SK-N-SH (cell line): ENCODE measurements around the gene RAB42. TPM values are rescaled to one million over a fixed set of nuclear protein-coding genes. Genes with fewer than 3 reads are reported as not detected.

ENCODE experiments used
- CTCF ChIA-PET: fragments of 300-600, 350-600 bp; formaldehyde crosslinking; extraction: SDS; loops from one replicate; lab custom pipeline; 2021; lab: Yijun Ruan, JAX
- POLR2A ChIA-PET: fragments of 350-600 bp; sonication (Branson Sonifier 250); formaldehyde crosslinking; extraction: SDS; loops from one replicate; lab custom pipeline; 2020; ENCODE audit warnings: antibody characterized with exemption, inconsistent platforms; lab: Yijun Ruan, JAX
- DNase-seq: peaks from one replicate; pipeline ENCODE4 v3.0.0; 2012
- H2AFZ ChIP-seq: fragments of 200-600 bp; sonication (generic); 2 replicates; pipeline ENCODE4 v1.8.1; 2016; ENCODE audit warnings: antibody characterized with exemption, mild to moderate bottlenecking, low read depth
- H3F3A ChIP-seq: fragments of 200-600 bp; sonication (generic); replicated peaks from 2 replicates; pipeline ENCODE3; 2016; ENCODE audit warnings: antibody characterized with exemption, mild to moderate bottlenecking; ENCODE audit not compliant: insufficient read depth
- H3K27ac ChIP-seq, 2 experiments: fragments of 200-500 bp in 1 of 2; fragments of 200-600 bp in 1 of 2; sonication (Bioruptor generic) in 1 of 2; sonication (generic), shearing (Covaris generic) in 1 of 2; 2 replicates each; pipeline versions ENCODE4 v1.5.1 to v1.6.1; 2014 to 2016; ENCODE audit warnings: low read depth in 2 of 2, inconsistent platforms in 1 of 2, low read length in 1 of 2, mild to moderate bottlenecking in 1 of 2, mixed read lengths in 1 of 2
- H3K27me3 ChIP-seq: fragments of 200-600 bp; sonication (generic), shearing (Covaris generic); 2 replicates; pipeline ENCODE4 v1.6.1; 2016; ENCODE audit warnings: mixed run types; ENCODE audit not compliant: insufficient read depth
- H3K36me3 ChIP-seq, 2 experiments: fragments of 200-500 bp in 1 of 2; fragments of 200-600 bp in 1 of 2; sonication (Bioruptor generic) in 1 of 2; sonication (generic) in 1 of 2; replicated peaks in 1 of 2; 2 replicates each; pipeline versions ENCODE3 to v1.5.1; 2014 to 2016; ENCODE audit warnings: low read length in 1 of 2, mild to moderate bottlenecking in 1 of 2; ENCODE audit not compliant: insufficient read depth in 2 of 2, control insufficient read depth in 1 of 2
- H3K4me1 ChIP-seq, 2 experiments: fragments of 200-500 bp in 1 of 2; fragments of 200-600 bp in 1 of 2; sonication (Bioruptor generic) in 1 of 2; sonication (generic), shearing (Covaris generic) in 1 of 2; 2 replicates each; pipeline versions ENCODE4 v1.5.1 to v1.6.1; 2014 to 2016; ENCODE audit warnings: low read depth in 1 of 2, low read length in 1 of 2, mixed run types in 1 of 2; ENCODE audit not compliant: insufficient read depth in 2 of 2, control insufficient read depth in 1 of 2
- H3K4me2 ChIP-seq: fragments of 200-600 bp; sonication (generic), shearing (Covaris generic); 2 replicates; pipeline ENCODE4 v1.6.1; 2017; ENCODE audit warnings: mixed run types
- H3K4me3 ChIP-seq, 2 experiments: fragments of 200-500 bp in 1 of 2; fragments of 200-600 bp in 1 of 2; sonication (Bioruptor generic) in 1 of 2; sonication (generic), shearing (Covaris generic) in 1 of 2; 2 replicates each; pipeline versions ENCODE4 v1.5.1 to v1.8.1; 2014 to 2016; ENCODE audit warnings: low read depth in 2 of 2, inconsistent platforms in 1 of 2, low read length in 1 of 2, mild to moderate bottlenecking in 1 of 2, mixed read lengths in 1 of 2, moderate library complexity in 1 of 2
- H3K79me2 ChIP-seq: fragments of 200-600 bp; sonication (generic); 2 replicates; pipeline ENCODE4 v1.8.1; 2017; ENCODE audit warnings: mild to moderate bottlenecking; ENCODE audit not compliant: insufficient read depth
- H3K9ac ChIP-seq: fragments of 200-600 bp; sonication (generic); 2 replicates; pipeline ENCODE4 v1.6.1; 2017; ENCODE audit warnings: mixed run types
- H3K9me2 ChIP-seq: fragments of 200-600 bp; sonication (generic); 2 replicates; pipeline ENCODE4 v1.6.1; 2017; ENCODE audit warnings: mixed run types
- H3K9me3 ChIP-seq: fragments of 200-600 bp; sonication (generic); 2 replicates; pipeline ENCODE4 v1.6.1; 2017; ENCODE audit warnings: mixed run types, mild to moderate bottlenecking, moderate library complexity
- H4K20me1 ChIP-seq: fragments of 200-600 bp; sonication (generic); 2 replicates; pipeline ENCODE4 v1.6.1; 2017; ENCODE audit warnings: mild to moderate bottlenecking, mixed run types; ENCODE audit not compliant: insufficient read depth
- CTCF ChIP-seq: fragments of 200-600 bp; sonication (generic); IDR thresholded peaks from 2 replicates; pipeline ENCODE4 v1.6.1; 2017; ENCODE audit warnings: antibody characterized with exemption, mild to moderate bottlenecking, moderate library complexity
- EZH2phosphoT487 ChIP-seq: fragments of 200-600 bp; sonication (generic); IDR thresholded peaks from 2 replicates; pipeline ENCODE4 v1.6.1; 2017; ENCODE audit warnings: low read depth, mixed run types, mild to moderate bottlenecking, antibody characterized with exemption, moderate library complexity, borderline replicate concordance
- FOSL2 ChIP-seq: IDR thresholded peaks from 2 replicates; pipeline ENCODE4 v1.4.0; 2012; ENCODE audit warnings: low read depth, mild to moderate bottlenecking, moderate library complexity, borderline replicate concordance
- GABPA ChIP-seq: IDR thresholded peaks from 2 replicates; pipeline ENCODE4 v1.4.0; 2012; ENCODE audit warnings: low read depth, mild to moderate bottlenecking
- IRF3 ChIP-seq: fragments of 150-350 bp; IDR thresholded peaks from 2 replicates; pipeline ENCODE4 v1.6.1; 2016; ENCODE audit warnings: mild to moderate bottlenecking, low read depth, low read length
- JUND ChIP-seq: IDR thresholded peaks from 2 replicates; pipeline ENCODE4 v1.4.0; 2012
- MEF2A ChIP-seq: IDR thresholded peaks from 2 replicates; pipeline ENCODE4 v1.4.0; 2012; ENCODE audit warnings: low read depth, borderline replicate concordance
- NFIC ChIP-seq: IDR thresholded peaks from 2 replicates; pipeline ENCODE4 v1.4.0; 2012; ENCODE audit warnings: borderline replicate concordance
- NRF1 ChIP-seq: IDR thresholded peaks from 2 replicates; pipeline ENCODE4 v1.6.1; 2012; ENCODE audit warnings: low read depth, mild to moderate bottlenecking, low read length
- RAD21 ChIP-seq: IDR thresholded peaks from 2 replicates; pipeline ENCODE4 v1.6.1; 2012; ENCODE audit warnings: mild to moderate bottlenecking, low read length
- RCOR1 ChIP-seq: fragments of 150-350 bp; IDR thresholded peaks from 2 replicates; pipeline ENCODE4 v1.6.1; 2017; ENCODE audit warnings: antibody characterized with exemption, low read length
- RFX5 ChIP-seq: IDR thresholded peaks from 2 replicates; pipeline ENCODE4 v1.6.1; 2012; ENCODE audit warnings: mild to moderate bottlenecking, improper control_type of control experiment, low read length
- RXRA ChIP-seq: IDR thresholded peaks from 2 replicates; pipeline ENCODE4 v1.4.0; 2012; ENCODE audit warnings: low read depth, mild to moderate bottlenecking, borderline replicate concordance
- SIN3A ChIP-seq: IDR thresholded peaks from 2 replicates; pipeline ENCODE4 v1.6.1; 2012; ENCODE audit warnings: low read depth, mild to moderate bottlenecking, low read length, moderate library complexity, borderline replicate concordance
- TAF1 ChIP-seq: IDR thresholded peaks from 2 replicates; pipeline ENCODE4 v1.6.1; 2012; ENCODE audit warnings: low read depth, mild to moderate bottlenecking, low read length, moderate library complexity, borderline replicate concordance
- TCF12 ChIP-seq: IDR thresholded peaks from 2 replicates; pipeline ENCODE4 v1.4.0; 2012
- TEAD4 ChIP-seq: IDR thresholded peaks from 2 replicates; pipeline ENCODE4 v1.4.0; 2012; ENCODE audit warnings: mild to moderate bottlenecking, borderline replicate concordance; ENCODE audit not compliant: insufficient read depth
- USF2 ChIP-seq: fragments of 150-350 bp; IDR thresholded peaks from 2 replicates; pipeline ENCODE4 v1.6.1; 2017; ENCODE audit warnings: antibody characterized with exemption, low read length, low read depth, borderline replicate concordance
- ZBTB33 ChIP-seq: IDR thresholded peaks from 2 replicates; pipeline ENCODE4 v1.4.0; 2012; ENCODE audit warnings: low read depth, borderline replicate concordance
- WGBS: methylation state at CpG from one replicate; pipeline ENCODE4 v1.1.6; 2017; ENCODE audit warnings: low lambda C conversion rate; 5-methylcytosine and 5-hydroxymethylcytosine counted together
- polyA plus RNA-seq, 3 experiments: library from polyadenylated mRNA; depleted of rRNA; stranded (reverse); fragments of >200 nt; gene quantifications; 2 replicates each; pipeline ENCODE4 v1.2.3, GENCODE V29; 2012

Gene RAB42
- polyA plus RNA-seq, 1 of the 3 experiments (the other 2 are of a cell fraction): 4.6 TPM

- POLR2A ChIA-PET: interaction anchor here (2.8 kb wide), 1 partner anchor 25 kb away, joined by 6 read pairs; no protein-coding TSS in a partner anchor
- CTCF ChIA-PET: interaction anchor here (0.6 to 6.4 kb wide), 3 partner anchors 24 to 248 kb away, joined by 3 to 48 read pairs (median 46); no protein-coding TSS in a partner anchor
Measured at GRCh38 chr1:28606771-28607170, 14.7 kb downstream of the RAB42 start.

More at GRCh38 chr1:28606771-28607170, 14.7 kb downstream of the RAB42 start:
- Histone ChIP-seq H3K9me2 (no peaks in the 10 kb centered on the region), H4K20me1 (no peaks in the 10 kb centered on the region), H3K27me3 (no peaks in the 10 kb centered on the region), H3K9ac (no peak overlapping the region), H3K79me2 (no peaks in the 10 kb centered on the region), H2AFZ (no peak overlapping the region), H3F3A (peaks cover 21% of the 10 kb centered on the region), H3K4me1 (peaks cover 0 to 9% of the 10 kb centered on the region in 2 experiments; a peak in 3 of 4 replicates), H3K4me2 (no peak overlapping the region), H3K27ac (no peak overlapping the region), H3K4me3 (no peak overlapping the region), H3K36me3 (peaks cover 13 to 29% of the 10 kb centered on the region in 2 experiments), H3K9me3 (no peaks in the 10 kb centered on the region)
- 100% methylated on average over 2 of the region's 2 CpGs for WGBS
- no peak for DNase-seq
- no peak for TF ChIP-seq JUND
- no peak for TF ChIP-seq GABPA
- no peak for TF ChIP-seq RFX5
- TF ChIP-seq MEF2A: no peak
- TF ChIP-seq EZH2phosphoT487: no peak
- no peak for TF ChIP-seq TEAD4
- no peak for TF ChIP-seq ZBTB33
- no peak for TF ChIP-seq IRF3
- TF ChIP-seq RXRA: no peak
- TF ChIP-seq TCF12: no peak
- TF ChIP-seq NFIC: no peak
- TF ChIP-seq TAF1: no peak
- no peak for TF ChIP-seq RAD21
- TF ChIP-seq NRF1: no peak
- TF ChIP-seq FOSL2: no peak
- TF ChIP-seq USF2: no peak
- no peak for TF ChIP-seq SIN3A
- no peak for TF ChIP-seq CTCF
- no peak for TF ChIP-seq RCOR1
